WTC11 (cell line): Measurements from ENCODE around the gene DRGX.

ENCODE experiments used
- FOXJ3 ChIP-seq: sonication (generic); formaldehyde crosslinking; IDR thresholded peaks from 2 replicates; pipeline ENCODE4 v1.9.0; 2021; ENCODE audit warnings: missing genetic modification reagents, mild to moderate bottlenecking, borderline replicate concordance
- GABPB1 ChIP-seq: sonication (generic); formaldehyde crosslinking; IDR thresholded peaks from 2 replicates; pipeline ENCODE4 v1.8.1; 2023; ENCODE audit warnings: mild to moderate bottlenecking, missing genetic modification reagents
- IRF2 ChIP-seq: sonication (generic); formaldehyde crosslinking; IDR thresholded peaks from 2 replicates; pipeline ENCODE4 v1.8.0; 2022; ENCODE audit warnings: low read depth, missing genetic modification reagents, borderline replicate concordance
- NR2C2 ChIP-seq: sonication (generic); formaldehyde crosslinking; IDR thresholded peaks from 2 replicates; pipeline ENCODE4 v1.8.0; 2022; ENCODE audit warnings: mild to moderate bottlenecking, missing genetic modification reagents
- RELA ChIP-seq: sonication (generic); formaldehyde crosslinking; IDR thresholded peaks from 2 replicates; pipeline ENCODE4 v1.8.1; 2022; ENCODE audit warnings: missing genetic modification reagents, mild to moderate bottlenecking, borderline replicate concordance
- SP1 ChIP-seq: sonication (generic); formaldehyde crosslinking; conservative IDR thresholded peaks from 2 replicates; pipeline ENCODE4 v1.8.1; 2022; ENCODE audit warnings: missing genetic modification reagents
- ZNF121 ChIP-seq: sonication (generic); formaldehyde crosslinking; IDR thresholded peaks from 2 replicates; pipeline ENCODE4 v1.8.0; 2023; ENCODE audit warnings: missing genetic modification reagents
- ZNF138 ChIP-seq: sonication (generic); formaldehyde crosslinking; conservative IDR thresholded peaks from 2 replicates; pipeline ENCODE4 v1.8.1; 2022; ENCODE audit warnings: mild to moderate bottlenecking, moderate library complexity, missing genetic modification reagents
- TF ChIP-seq, protein P1 (sequence below): fragments of 200-600 bp; IDR thresholded peaks from 2 replicates; pipeline ENCODE4 v1.8.0; 2022; ENCODE audit warnings: antibody characterized with exemption
- TF ChIP-seq, protein P2 (sequence below): fragments of 250-450 bp; sonication (Bioruptor Pico); conservative IDR thresholded peaks from 2 replicates; pipeline ENCODE4 v1.9.0; 2021; ENCODE audit warnings: mild to moderate bottlenecking

DNA sequence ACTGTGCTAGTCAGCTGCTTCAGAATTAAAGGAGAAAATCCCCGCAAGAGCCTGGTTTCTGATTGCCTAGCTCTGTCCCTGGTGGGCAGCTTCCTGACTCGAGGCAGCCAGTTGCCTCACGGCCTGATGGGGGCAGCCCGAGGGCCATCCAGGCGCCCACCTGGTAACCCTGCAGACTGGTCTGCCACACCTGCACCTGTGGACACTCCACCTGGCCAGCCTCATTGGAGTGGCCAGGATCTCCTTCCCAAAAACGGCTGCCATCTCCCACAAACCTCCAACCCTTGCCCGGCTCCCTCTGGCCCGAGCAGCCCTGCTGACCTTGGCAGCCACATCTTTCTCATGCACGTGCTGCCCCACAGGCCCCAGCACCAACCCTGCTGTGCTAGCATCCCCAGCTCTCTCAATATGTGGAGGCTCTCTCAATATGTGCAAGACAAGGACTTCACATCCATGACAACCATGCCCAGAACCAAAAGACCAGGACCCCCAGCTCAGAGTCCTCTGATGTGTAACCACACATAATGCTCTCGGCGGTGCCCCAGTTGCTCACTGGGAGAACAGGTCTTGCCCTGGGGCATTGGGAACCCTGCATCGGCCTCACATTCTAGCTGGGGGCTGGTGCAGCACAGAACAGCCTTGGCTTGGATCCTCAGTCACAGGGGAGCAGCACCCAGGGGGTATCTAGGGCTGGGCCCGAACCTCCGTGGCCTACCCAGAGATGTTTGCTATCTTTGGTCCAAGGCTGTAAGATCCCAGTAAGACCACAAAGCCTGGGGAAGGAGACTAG lies 14.6 kb downstream of the DRGX start:
- no peak for TF ChIP-seq FOXJ3 (CRISPR knock-in tag)
- no peak for TF ChIP-seq IRF2
- TF ChIP-seq, protein P1, sequence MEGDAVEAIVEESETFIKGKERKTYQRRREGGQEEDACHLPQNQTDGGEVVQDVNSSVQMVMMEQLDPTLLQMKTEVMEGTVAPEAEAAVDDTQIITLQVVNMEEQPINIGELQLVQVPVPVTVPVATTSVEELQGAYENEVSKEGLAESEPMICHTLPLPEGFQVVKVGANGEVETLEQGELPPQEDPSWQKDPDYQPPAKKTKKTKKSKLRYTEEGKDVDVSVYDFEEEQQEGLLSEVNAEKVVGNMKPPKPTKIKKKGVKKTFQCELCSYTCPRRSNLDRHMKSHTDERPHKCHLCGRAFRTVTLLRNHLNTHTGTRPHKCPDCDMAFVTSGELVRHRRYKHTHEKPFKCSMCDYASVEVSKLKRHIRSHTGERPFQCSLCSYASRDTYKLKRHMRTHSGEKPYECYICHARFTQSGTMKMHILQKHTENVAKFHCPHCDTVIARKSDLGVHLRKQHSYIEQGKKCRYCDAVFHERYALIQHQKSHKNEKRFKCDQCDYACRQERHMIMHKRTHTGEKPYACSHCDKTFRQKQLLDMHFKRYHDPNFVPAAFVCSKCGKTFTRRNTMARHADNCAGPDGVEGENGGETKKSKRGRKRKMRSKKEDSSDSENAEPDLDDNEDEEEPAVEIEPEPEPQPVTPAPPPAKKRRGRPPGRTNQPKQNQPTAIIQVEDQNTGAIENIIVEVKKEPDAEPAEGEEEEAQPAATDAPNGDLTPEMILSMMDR = no peak
- no peak for TF ChIP-seq RELA (CRISPR knock-in tag)
- no peak for TF ChIP-seq GABPB1 (CRISPR knock-in tag)
- TF ChIP-seq ZNF138 = no peak
- no peak for TF ChIP-seq NR2C2
- TF ChIP-seq ZNF121 (CRISPR knock-in tag) = no peak
- TF ChIP-seq SP1 = no peak
- TF ChIP-seq, protein P2, sequence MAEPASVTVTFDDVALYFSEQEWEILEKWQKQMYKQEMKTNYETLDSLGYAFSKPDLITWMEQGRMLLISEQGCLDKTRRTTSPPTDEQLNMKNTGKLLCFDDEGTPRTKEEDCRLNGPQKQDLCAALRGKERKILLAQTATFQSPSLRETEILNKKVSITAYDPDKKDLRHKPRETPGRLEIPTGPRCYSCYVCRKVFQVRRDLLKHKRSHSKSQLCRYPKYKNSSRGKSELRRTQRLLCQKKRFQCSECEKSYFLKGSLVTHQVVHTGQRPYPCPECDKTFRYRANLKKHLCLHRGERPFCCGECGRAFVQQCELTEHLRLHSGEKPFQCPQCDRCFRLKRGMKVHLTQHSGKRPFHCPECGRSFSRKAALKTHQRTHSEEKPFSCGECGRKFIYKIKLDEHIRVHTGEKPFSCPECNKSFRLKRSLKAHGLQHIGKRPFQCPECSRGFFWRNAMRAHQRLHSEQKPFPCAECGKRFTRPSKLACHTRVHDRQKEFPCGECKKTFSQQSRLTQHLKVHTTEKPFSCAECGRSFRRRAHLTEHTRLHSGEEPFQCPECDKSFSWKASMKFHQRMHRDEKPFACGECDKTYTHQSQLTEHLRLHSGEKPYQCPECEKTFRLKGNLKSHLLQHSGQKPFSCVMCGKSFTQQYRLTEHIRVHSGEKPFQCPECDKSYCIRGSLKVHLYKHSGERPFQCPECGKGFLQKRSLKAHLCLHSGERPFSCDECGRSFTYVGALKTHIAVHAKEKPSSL (CRISPR knock-in tag) = no peak
